Pancreas (tissue), 10 donors: ENCODE results near the gene IQSEC2. TPM values are rescaled to one million over a fixed set of nuclear protein-coding genes. Genes with fewer than 3 reads are reported as not detected.

Experiments used
- ATAC-seq, 4 donors: fragments of 200-7000 bp; cut with Tn5 transposase; one replicate each; pipeline versions ENCODE4 v1.8.0 to v1.9.1; 2020; ENCODE audit warnings: mild to moderate bottlenecking in 4 of 4, moderate library complexity in 4 of 4
- DNase-seq, 6 donors: peaks; one replicate each; pipeline ENCODE4 v3.0.0-alpha.2; 2020
- FAIRE-seq: peaks from 2 replicates; lab custom pipeline; 2012; peaks lifted over from hg19 to GRCh38; lab: Jason Lieb, UNC
- H3K27ac ChIP-seq, 4 donors: fragments of 200-600 bp; sonication (generic); 1 replicate in 3 of 4; 2 replicates in 1 of 4; pipeline versions ENCODE4 v1.5.0 to v1.8.0; 2020
- H3K27me3 ChIP-seq, 4 donors: fragments of 200-600 bp; one replicate each; pipeline ENCODE4 v1.8.0; 2021
- H3K36me3 ChIP-seq, 3 donors: fragments of 200-600 bp; sonication (generic) in 1 of 3; one replicate each; pipeline versions ENCODE4 v1.5.0 to v1.8.0; 2020 to 2021
- H3K4me1 ChIP-seq, 3 donors: fragments of 200-600 bp; one replicate each; pipeline ENCODE4 v1.8.0; 2021
- H3K4me3 ChIP-seq, 4 donors: fragments of 200-600 bp; sonication (generic) in 2 of 4; one replicate each; pipeline versions ENCODE4 v1.5.0 to v1.8.0; 2020 to 2021
- H3K9me3 ChIP-seq, 4 donors: fragments of 200-600 bp; one replicate each; pipeline ENCODE4 v1.8.0; 2021
- CTCF ChIP-seq, 4 donors: fragments of 200-600 bp; sonication (generic) in 3 of 4; IDR thresholded peaks; one replicate each; pipeline versions ENCODE4 v1.5.0 to v1.8.0; 2021; ENCODE audit warnings: antibody characterized with exemption in 4 of 4
- WGBS, 2 donors: extraction: QIAGEN DNeasy Blood & Tissue Kit; methylation state at CpG; one replicate each; pipeline ENCODE4 v1.1.7; 2013; 5-methylcytosine and 5-hydroxymethylcytosine counted together
- intact Hi-C, 3 donors: fragments of 100-400 bp; cut with DNase I; formaldehyde crosslinking; loops; one replicate each; pipeline versions ENCODE4 v1.11.1 to v1.14.2; 2022
- polyA plus RNA-seq, 2 donors: library from polyadenylated mRNA; stranded (reverse); fragments of 200-250 nt; gene quantifications; one replicate each; pipeline ENCODE4 v1.2.3, GENCODE V29; 2013
- total RNA-seq, 6 donors: library from RNA; stranded (reverse); fragmentation: NEBNext Ultra II Directional in 4 of 6; extraction: Animal tissue kit (Norgen Biotek cat#: 25700) in 4 of 6; gene quantifications; one replicate each; pipeline versions ENCODE4 v1.2.1 to v1.2.4, GENCODE V29; 2021 to 2023
- donor health status: healthy with polysubstance abuse.
- donor health status: DM: no; HTN: no; CAD: no; lungs with moderate emphysema.
- donor health status: DM: no; HTN: no; CAD: no.
- donor health status: control.
- donor health status: control.
- donor health status: Bipolar disorder and iron deficiency.
- donor health status: DM: yes; HTN: yes; CAD: no.
- donor health status: DM: no; HTN: no; CAD: no.
- donor health status: DM: no; HTN: no; CAD: no.
- donor health status: DM: yes; HTN: yes; CAD: no.

Gene IQSEC2
- total and polyA plus RNA-seq, 8 donors: 7.5 to 13.2 (median 9.7) TPM

DNA sequence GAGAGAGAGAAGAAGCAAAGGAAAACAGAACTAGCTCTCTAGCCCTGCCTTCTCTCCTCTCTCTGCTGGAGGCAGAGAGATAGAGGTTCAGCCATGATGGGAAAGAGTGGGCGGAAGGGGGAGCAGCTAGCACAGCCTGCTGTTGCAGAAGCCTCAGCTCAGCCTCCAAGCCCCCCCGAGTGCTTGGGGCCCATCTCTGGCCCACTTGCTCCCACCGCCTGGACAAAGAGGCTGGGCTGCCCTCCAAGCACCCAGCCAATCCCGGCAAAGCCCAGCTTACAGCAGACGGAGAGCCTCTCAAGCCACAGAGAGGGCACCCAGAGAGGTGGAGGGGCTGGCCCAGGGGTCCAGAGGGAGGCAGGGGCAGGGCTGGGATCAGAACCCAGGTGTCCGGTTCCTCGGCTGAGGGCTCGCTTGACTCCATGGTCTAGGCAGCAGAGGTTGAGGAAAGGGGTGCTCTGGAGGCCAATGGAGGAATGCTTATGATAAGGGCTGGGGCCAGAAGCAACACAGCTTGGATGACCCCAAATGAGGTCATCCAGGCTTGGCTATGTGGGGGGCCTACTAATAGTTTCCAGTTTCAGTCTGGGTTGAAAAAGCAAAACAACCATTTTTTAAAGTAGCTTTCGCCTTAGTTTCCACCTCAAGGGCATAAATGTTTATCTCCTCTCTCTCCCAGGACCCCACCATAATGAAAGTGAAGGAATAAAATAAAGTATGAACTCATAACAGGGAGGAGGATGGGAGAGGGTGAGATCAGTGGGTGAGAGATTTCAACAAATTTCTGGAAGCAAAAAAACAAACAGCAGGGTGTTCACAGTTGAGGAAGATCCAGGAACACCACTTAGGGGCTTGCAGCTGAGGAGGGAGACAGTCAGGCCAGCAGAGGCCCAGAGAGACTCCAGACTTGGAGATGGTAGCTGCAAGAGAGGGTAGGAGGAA, 24.9 kb upstream of the IQSEC2 start:
- no peak overlapping the region for H3K4me3 ChIP-seq
- FAIRE-seq (no peak), DNase-seq (no peak), ATAC-seq (no peak)
- H3K36me3 ChIP-seq: no peaks in the 10 kb centered on the region
- no peaks in the 10 kb centered on the region for H3K4me1 ChIP-seq
- no peaks in the 10 kb centered on the region for H3K9me3 ChIP-seq
- H3K27me3 ChIP-seq: no peaks in the 10 kb centered on the region
- intact Hi-C loops: no loop called here
- 76 to 82% methylated on average over 9 of the region's 9 CpGs for WGBS, 2 donors
- TF ChIP-seq CTCF (IDR thresholded peaks at IDR 0.05): no peak
- no peak overlapping the region for H3K27ac ChIP-seq

GRCh38 chrX:53305219-53305995, 24.0 kb upstream of the IQSEC2 start:
- H3K36me3 ChIP-seq: no peaks in the 10 kb centered on the region
- no peaks in the 10 kb centered on the region for H3K9me3 ChIP-seq
- ATAC-seq: no peak
- no peaks in the 10 kb centered on the region for H3K27me3 ChIP-seq
- H3K4me3 ChIP-seq: no peak overlapping the region
- TF ChIP-seq CTCF (IDR thresholded peaks at IDR 0.05): no peak
- intact Hi-C loops: no loop called here
- H3K27ac ChIP-seq: no peak overlapping the region
- DNase-seq: no peak
- WGBS, 2 donors: 84 to 92% methylated on average over 8 of the region's 8 CpGs
- no peak for FAIRE-seq
- no peaks in the 10 kb centered on the region for H3K4me1 ChIP-seq

GRCh38 chrX:53303195-53303594, 21.8 kb upstream of the IQSEC2 start:
- FAIRE-seq (no peak), DNase-seq (no peak), ATAC-seq (no peak)
- no peak for TF ChIP-seq CTCF (IDR thresholded peaks at IDR 0.05)
- WGBS, 2 donors: 91 to 95% methylated on average over 5 of the region's 5 CpGs
- Histone ChIP-seq H3K4me3 (no peak overlapping the region), H3K27me3 (no peaks in the 10 kb centered on the region), H3K27ac (no peak overlapping the region), H3K4me1 (no peaks in the 10 kb centered on the region), H3K36me3 (no peaks in the 10 kb centered on the region), H3K9me3 (no peaks in the 10 kb centered on the region)
- intact Hi-C loops: no loop called here

DNA sequence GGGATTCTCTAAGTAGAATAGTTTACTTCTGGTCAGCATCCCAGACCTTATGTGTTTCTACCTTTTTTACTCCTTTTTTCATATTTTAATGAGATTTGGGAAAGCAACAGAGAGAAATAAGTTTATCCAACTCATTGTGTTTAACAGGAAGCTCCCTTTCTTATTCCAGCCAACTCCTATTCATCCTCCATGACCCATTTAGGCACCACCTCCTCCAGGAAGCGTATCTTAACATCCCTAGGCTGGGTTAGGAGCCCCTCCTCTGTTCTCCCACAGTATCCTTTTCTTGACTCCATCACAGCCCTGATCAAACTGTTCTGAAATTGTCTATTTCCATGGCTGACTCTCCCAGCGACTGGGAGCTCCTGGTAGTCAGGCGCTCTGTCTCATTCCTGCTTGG, 18.8 kb upstream of the IQSEC2 start:
- ATAC-seq: no peak
- no peak overlapping the region for H3K4me3 ChIP-seq
- WGBS, 2 donors: 93 to 97% methylated on average over 3 of the region's 3 CpGs
- no peaks in the 10 kb centered on the region for H3K9me3 ChIP-seq
- H3K27ac ChIP-seq: no peak overlapping the region
- no peak for DNase-seq
- FAIRE-seq: no peak
- intact Hi-C loops: no loop called here
- TF ChIP-seq CTCF (IDR thresholded peaks at IDR 0.05): no peak
- peaks cover 0 to 7% (median 0%) of the 10 kb centered on the region in 4 donors for H3K27me3 ChIP-seq
- H3K4me1 ChIP-seq: no peaks in the 10 kb centered on the region
- H3K36me3 ChIP-seq: no peaks in the 10 kb centered on the region
